Measurements from ENCODE around the gene NHP2.

Gene NHP2

GRCh38 chr5:178174456-178174855, 20.8 kb upstream of the NHP2 start:
- DNase-seq (ENCODE audit: low read depth): no peak

GRCh38 chr5:178170455-178170854, 16.8 kb upstream of the NHP2 start:
- DNase-seq (ENCODE audit: low read depth): no peak

- DNase-seq (ENCODE audit: low read depth): no peak
These were observed 11.9 kb upstream of the NHP2 start for GRCh38 chr5:178165581-178165980.

GRCh38 chr5:178163772-178164735, 10.4 kb upstream of the NHP2 start:
- peak; percentile 92 for DNase-seq (ENCODE audit: low read depth)

GRCh38 chr5:178162481-178162880, 8.8 kb upstream of the NHP2 start:
- no peak for DNase-seq (ENCODE audit: low read depth)

- no peak for DNase-seq (ENCODE audit: low read depth)
These were observed 6.5 kb upstream of the NHP2 start for GRCh38 chr5:178160176-178160575.

GRCh38 chr5:178155065-178155464, 1.4 kb upstream of the NHP2 start:
- no peak for DNase-seq (ENCODE audit: low read depth)

GRCh38 chr5:178152491-178153444, 917 bp downstream of the NHP2 start:
- no peak for DNase-seq (ENCODE audit: low read depth)

- DNase-seq (ENCODE audit: low read depth): no peak
These were observed 2.5 kb downstream of the NHP2 start for GRCh38 chr5:178150977-178151734.

- DNase-seq (ENCODE audit: low read depth): no peak
These were observed 4.3 kb downstream of the NHP2 start for GRCh38 chr5:178149199-178149932.

- DNase-seq (ENCODE audit: low read depth): no peak
These were observed 6.3 kb downstream of the NHP2 start for GRCh38 chr5:178147406-178147805.

GRCh38 chr5:178145965-178146820, 7.5 kb downstream of the NHP2 start:
- DNase-seq (ENCODE audit: low read depth): peak; percentile 55

GRCh38 chr5:178143901-178144300, 9.8 kb downstream of the NHP2 start:
- DNase-seq (ENCODE audit: low read depth): no peak

- DNase-seq (ENCODE audit: low read depth): no peak
These were observed 10.4 kb downstream of the NHP2 start for GRCh38 chr5:178143246-178143645.

- DNase-seq (ENCODE audit: low read depth): no peak
These were observed 11.0 kb downstream of the NHP2 start for GRCh38 chr5:178142642-178143041.

- DNase-seq (ENCODE audit: low read depth): no peak
These were observed 12.1 kb downstream of the NHP2 start for GRCh38 chr5:178141550-178141949.

GRCh38 chr5:178137991-178138390, 15.7 kb downstream of the NHP2 start:
- no peak for DNase-seq (ENCODE audit: low read depth)

GRCh38 chr5:178136990-178137389, 16.7 kb downstream of the NHP2 start:
- no peak for DNase-seq (ENCODE audit: low read depth)

GRCh38 chr5:178131446-178131996, 22.2 kb downstream of the NHP2 start:
- DNase-seq (ENCODE audit: low read depth): no peak

All from activated T-cell treated with anti-CD3 and anti-CD28 coated beads for 48 hours (primary cell).